Measurements from ENCODE around the gene FGF12.

FGF12 gene

DNA sequence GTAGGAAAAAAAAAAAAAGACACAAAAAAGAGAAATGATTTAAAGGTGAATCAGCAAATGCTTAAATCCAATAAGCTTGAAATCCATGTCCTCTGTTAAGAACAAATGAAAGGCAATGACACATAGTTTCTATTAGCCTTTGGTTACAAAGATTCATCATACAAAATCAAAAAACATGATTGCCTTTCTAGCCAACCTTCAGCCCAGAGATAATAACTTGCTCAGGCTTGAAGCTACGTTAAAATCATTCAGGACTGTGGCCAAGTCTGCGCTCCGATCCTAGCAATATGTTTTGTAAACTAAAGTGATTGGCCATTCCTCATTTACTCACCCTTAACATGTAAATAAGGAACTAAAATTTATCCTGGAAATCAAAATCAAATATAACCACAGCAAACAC is 556.7 kb downstream of the FGF12 start:
- DNase-seq = no peak

DNA sequence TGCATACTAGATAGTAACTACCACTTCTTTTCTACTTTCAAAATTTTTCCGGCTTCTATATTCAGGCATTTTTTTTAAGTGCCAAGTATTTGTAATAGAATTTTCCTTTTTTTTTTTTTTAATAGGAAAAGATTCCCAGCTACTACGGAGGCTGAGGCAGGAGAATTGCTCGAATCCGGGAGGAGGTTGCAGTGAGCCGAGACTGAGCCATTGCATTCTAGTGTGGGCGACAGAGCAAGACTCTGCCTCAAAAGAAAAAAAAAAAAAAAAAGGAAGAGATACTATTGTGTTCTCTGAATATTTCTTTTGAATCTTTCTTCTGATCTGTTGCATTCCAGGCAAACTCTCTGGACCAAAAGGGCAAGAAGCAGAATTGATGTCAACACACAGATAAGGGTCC is 557.3 kb downstream of the FGF12 start:
- no peak for DNase-seq

DNA sequence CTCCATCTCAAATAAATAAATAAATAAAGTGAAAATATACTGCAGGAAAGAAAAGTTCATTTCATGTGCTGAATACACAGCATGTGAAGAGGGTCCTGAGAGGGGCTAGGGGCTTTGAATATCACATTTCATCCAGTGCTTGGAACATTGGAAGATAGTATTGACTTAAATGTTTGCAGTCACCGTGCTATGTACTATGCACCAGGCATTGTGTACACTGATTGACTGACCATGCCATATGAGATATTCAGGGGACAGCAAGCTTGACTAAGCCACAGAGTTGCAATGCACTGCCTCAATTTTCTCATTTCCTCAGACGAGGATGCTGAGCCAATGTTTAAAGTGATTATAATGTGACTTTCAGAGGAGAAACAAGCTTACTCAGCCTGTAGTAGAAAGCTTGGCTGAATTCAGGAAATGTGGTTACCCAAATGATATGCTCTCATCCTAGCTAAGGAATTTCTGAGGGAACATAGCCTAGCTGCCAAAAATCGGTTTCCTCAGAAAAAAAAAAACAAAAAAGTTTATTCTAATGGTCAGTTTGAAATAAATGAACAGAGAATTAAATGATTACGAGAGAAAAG is 557.9 kb downstream of the FGF12 start:
- DNase-seq = no peak

DNA sequence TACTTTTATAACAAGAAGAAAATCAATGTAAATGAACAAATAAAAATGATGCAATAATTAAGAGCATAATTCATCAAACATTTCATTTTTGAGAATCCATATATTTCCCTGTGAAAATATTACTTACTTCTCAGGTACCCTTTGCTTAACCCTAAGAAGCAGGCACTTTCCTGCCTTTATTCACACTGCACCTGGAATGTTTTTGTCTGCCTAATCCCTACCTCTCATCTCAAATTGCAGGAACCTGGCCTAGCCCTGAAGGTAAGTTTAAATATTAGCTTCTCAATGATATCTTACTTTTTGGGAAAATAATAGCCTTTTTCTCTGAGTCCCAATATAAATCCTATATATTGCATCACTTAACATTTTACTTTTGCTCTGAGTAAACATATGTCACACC is 559.1 kb downstream of the FGF12 start:
- no peak for DNase-seq

DNA sequence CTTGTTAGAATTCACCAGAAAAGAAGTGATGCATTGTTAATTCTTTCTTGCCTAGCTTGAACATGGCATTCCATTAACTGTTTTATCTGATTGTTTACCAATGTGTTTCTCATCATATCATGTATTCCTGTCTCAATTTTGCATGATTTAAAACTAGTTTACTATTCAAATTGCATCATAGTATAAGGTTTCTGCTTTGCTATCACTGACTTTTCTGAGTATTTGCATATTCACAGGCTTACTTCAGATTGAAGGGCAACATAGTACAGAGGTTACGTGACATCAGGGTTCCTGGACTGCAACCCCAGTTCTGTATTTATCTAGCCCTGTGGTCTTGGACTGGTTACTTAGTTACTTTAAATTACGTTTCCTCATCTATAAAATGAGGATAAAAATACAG is 561.8 kb downstream of the FGF12 start:
- DNase-seq = no peak

DNA sequence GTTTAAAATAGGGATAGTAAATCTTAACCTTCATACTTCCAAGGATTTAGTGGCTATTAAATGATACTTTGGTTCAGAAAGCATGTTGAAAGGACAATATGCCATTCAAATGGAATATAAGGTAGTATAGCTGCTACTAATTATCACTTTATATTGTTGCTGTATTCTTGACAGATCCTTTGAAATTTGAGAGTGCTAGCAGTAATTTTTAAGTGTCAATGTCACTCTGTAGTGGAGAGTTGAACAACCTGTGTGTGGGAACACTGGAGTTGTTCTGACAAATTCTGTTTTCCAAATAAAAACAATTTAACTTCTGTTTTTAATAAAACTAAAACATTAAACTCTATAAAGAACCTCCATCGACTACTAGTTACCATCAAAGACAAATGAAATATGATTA is 565.7 kb downstream of the FGF12 start:
- no peak for DNase-seq

DNA sequence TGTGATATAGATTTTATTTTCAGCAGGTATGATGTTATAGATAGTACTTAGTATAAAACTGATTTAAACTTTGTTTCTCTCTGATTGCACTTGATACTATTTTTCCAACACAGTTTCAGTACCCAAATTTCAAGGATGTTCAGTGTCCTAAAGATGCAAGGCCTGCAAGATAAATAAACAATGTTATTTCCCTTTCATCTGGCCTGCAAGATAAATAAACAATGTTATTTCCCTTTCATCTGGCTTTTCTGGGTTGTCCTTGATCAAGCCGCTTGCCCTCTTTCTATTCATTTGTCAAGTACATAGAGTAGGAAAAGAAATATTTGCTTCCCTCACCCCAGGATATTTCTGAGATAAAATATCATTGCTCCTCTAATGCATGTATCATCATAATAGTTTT is 571.0 kb downstream of the FGF12 start:
- peak; percentile 58 for DNase-seq

DNA sequence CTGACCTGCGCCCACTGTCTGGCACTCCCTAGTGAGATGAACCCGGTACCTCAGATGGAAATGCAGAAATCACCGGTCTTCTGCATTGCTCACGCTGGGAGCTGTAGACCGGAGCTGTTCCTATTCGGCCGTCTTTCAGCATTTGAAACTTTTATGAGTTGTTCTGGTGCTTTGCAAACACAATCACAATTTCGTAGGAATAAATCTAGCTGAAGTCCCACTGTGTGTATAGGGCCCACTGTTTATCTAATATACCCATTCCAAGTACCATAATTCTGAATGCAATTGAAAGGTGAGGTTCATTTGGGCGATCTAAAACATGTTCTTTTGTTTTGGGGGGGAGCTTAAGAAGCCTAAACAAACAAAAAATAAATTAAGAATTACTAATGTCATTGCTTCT is 572.1 kb downstream of the FGF12 start:
- no peak for DNase-seq

DNA sequence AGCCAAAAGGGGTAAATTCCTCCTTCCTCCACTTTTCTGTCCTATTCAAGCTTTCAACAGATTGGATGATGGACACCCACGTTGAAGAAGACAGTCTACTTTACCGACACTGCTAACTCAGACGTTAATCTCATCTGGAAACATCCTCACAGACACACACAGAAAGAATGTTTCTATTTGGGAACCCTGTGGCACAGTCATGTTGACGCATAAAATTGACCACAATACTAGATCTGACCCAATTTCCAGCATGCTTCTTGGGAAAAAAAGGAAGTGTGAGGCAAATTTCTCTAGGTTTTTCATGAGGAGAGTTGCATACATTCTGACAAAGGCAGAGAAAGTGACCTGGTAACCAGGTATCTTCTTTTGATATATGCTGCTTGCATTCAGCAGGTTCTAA is 594.1 kb downstream of the FGF12 start:
- DNase-seq = no peak

DNA sequence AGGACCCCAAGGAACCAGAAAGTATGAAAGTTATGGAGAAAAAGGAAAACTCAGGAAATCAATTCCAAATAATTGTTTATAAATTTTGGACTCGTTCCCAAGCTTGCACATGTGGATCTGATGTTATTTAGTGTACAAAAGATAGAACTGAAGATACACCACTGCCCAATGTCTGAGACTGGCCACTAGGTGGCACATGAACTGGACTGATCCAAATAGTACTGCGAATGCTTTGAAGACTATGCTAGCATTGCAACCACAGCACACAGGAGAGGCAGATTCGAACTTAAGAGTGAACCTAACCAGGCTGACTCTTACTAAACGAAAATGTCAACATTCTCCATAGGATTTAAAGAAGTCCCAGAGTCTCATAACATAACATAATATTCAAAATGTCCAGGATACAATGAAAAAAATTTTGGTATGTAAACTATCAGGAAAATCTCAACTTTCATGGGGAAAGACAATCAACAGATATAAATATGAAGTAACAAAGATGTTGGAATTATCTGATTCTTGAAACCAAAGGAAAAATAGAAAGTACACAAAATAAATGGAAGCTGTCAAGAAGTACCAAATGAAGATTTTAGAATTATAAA is 596.7 kb downstream of the FGF12 start:
- DNase-seq = peak; percentile 78

DNA sequence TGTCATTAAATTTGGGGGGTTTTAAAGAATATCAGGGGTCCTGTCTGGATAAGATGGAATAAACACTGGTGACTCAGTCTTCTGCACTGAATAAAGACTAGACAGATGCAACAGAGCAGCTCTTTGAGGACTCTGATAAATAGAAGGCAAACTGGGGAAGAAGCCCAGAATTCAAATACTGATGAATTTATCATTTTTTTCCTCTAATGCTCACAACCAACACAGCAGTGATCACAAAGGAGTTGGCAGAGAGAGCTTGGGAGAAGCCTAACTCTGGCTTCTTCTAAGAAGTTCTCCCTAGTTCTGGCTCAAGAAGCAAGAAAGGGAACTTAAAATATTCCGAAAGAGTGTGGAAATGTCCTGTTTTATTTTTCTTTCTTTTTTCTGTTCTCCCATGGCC is 597.8 kb downstream of the FGF12 start:
- peak; percentile 14 for DNase-seq

DNA sequence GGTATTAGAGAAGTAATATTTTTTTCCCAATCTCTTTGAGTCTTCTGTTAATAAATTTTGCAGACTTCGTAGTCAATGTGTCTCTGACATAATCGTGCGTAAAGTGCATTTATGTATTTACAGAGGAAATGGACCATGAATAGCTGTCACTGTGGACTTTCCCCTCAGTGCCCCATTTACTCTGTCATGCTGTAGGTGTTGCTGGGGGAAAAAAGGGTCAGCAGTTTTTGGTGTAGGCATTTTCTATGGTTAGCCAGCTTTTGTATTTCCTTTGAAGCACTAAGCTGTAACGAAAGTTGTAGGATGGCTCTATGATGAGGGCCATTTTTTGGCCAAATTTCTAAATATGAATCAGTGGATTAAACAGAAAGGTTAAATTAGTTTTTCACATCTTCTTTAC is 598.4 kb downstream of the FGF12 start:
- peak; percentile 86 for DNase-seq

DNA sequence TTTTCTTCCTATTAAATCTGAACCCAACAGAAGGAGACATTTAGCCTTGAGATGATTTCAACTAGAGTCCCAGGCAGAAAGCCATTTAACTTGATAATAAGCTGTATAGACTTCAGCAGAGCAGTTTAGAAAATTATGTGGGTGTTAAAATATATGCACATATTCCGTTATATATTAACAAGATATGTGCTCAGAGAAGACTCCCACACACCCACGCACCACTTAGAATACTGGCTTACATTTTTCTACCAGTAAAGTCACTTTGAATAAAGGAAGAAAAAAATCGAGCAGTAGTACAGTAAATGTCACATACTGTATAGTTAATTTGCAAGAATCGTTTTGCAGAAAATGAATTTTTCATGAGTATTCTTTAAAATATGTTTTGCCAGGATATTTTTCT is 599.3 kb downstream of the FGF12 start:
- no peak for DNase-seq

DNA sequence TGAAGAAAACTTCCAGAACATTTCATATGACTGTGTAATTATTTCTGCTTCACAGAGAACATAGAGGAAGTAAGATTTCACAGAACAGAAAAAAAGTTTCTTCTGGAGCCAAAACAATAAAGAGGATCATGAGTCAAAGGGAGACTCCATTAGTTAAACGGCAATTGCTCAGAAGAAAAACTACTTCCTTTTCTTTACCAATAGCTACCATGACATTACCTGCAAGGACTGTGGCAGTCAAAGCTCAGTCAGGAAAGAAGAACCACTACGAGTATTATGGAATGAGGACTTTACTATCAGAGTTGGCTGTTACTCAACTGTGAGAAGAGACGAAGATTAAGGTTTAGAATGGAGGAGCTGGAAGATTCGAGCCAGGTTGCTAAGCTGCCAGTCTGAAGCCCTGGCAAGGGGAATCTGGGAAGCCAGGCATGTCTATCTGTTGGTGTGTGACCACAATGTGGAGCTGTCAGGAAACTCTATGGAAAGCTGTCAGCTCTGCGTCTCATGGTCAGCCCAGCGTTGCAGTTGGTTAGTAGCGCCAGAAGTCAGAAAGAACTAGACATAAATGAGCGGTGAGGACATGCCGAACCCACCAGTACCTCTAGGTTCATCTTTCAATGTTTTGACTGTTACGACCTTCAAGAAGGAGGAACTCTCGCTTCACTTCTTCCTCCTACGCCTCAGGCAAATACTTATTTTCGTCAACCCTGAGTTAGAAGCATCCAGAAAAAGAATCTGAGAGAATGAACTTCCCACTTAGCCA is 604.3 kb downstream of the FGF12 start:
- no peak for DNase-seq

DNA sequence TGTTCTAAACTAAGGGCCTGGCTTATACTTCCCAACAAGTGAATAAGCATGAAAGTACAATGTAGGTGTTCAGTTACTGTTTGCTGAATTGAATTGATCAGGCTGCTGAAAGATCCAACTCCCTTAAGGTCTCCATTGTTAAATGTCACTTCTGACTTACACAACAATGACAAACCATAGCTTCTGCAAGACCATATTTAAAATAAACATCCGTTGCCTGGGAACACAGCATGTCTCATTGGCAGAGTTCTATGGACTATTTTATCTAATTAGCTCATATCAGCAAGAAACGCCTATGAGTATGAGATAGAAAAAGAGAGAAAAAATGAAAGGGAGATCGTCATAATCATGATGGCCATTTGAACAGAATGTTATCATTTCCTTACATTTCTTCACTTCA is 605.4 kb downstream of the FGF12 start:
- no peak for DNase-seq

DNA sequence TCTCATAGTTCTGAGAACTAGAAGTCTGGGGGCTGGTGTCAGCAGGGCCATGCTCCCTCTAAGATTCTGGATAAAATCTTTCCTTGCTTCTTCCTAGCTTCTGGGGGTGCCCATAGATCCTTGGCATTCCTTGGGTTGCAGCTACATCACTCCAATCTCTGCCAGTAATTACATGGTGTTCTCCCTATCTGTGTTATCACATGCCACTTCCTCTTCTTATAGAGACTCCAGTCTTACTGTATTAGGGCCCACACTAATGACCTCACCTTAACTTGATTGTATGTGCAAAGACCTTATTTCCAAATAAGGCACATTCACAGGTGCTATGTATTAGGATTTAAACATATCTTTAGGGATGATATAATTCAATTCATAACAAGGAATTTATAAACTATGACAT is 618.5 kb downstream of the FGF12 start:
- no peak for DNase-seq

DNA sequence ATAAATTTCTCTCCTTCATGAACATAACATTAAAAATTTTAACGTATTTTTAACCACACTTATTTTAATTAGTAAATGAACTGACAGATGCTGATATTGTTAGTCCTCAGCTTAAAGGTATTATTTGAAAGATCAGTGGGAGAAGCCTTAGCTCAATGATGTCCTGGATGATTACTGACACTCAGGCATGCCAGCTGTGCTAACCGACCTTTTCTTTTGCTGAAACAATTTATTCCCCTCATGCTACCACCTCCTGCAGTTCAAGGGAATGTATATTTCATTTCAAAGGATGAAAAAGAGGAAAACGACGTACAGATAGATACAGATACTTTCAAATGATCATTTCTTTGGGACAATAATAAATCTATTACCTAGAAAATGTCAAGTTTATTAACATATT is 620.8 kb downstream of the FGF12 start:
- DNase-seq = no peak

DNA sequence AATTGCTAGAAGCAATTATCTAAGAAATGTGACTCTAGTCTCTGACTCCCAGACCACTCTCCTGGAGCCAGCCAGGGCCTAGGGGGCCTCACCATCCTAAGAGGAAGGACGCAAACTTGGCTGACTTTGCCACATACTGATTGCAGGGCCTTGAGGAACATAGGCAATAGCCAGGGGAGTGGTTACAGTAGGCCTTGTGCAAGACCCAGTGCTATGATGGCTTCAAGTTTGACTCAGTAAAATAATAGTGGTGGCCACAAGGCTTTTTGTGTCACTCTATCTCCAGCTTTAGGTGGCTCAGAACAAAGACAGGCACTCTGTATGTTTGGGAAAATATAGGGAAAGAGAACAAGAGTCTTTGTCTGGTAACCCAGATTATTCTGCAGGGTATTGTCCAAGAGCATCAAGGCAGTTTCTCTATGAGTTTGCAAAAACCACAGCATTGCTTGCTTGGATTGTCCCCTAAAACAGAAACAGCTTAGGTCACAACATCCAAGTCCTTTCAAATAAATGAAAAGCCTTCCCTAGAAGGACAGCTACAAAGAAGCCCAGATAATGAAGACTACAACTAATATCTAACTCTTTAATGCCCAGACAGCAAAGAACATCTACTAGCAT is 634.8 kb downstream of the FGF12 start:
- no peak for DNase-seq

DNA sequence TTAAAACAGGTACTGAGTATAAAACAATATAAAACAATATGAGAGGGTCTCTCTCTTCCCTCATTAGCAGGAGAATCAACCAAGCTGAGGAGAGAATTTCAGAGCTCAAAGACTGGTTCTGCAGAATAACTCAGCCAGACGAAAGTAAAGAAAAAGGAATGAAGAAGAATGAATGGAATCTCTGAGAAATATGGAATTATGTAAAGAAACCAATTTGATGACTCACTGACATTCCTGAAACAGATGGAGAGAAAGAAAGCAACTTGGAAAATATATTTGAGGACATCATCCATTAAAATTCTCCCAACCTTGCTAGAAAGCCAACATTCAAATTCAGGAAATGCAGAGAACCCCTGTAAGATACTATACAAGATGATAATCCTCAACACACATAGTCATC is 635.5 kb downstream of the FGF12 start:
- DNase-seq = no peak

DNA sequence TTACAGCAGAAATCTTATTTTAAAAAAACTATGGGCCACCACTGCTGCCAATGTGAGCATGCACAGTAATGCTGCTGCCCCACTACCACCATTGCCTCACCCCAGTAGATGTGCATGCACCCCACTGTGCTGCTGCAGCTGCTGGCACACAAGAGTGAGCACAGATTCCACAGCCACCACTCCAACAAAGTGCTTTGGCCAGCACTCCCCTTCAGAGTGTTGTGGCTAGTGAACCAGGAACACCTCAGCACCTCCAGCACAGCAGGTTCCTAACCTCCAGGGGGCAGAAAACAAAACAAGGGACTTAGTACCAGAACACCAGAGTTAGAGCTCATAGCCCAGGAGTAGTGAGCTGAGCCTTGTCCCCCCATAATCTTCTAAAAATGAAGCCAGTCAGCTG is 636.8 kb downstream of the FGF12 start:
- peak; percentile 29 for DNase-seq
